Stomach (tissue), 9 donors: Measurements from ENCODE around the gene ADM. TPM values are rescaled to one million over a fixed set of nuclear protein-coding genes. Genes with fewer than 3 reads are reported as not detected.
"Not testable (repeated sequence)": the region's sequence is repeated elsewhere in the genome, so short reads cannot be mapped to it uniquely, and the experiment has no call there.

Source experiments
- DNase-seq, 2 donors: peaks; one replicate each; pipeline versions ENCODE4 v3.0.0 to v3.0.0-alpha.2; 2013 to 2019
- H3K27ac ChIP-seq, 5 donors: fragments of 200-600 bp in 4 of 5; sonication (generic) in 4 of 5; one replicate each; pipeline ENCODE4 v1.5.1; 2013 to 2019; ENCODE audit warnings: mild to moderate bottlenecking in 1 of 5, moderate library complexity in 1 of 5
- H3K27me3 ChIP-seq, 3 donors: fragments of 200-600 bp; sonication (generic); one replicate each; pipeline ENCODE4 v1.5.1; 2017 to 2019; ENCODE audit warnings: mixed run types in 1 of 3
- H3K36me3 ChIP-seq, 4 donors: fragments of 200-600 bp; sonication (generic); 1 replicate in 3 of 4; 2 replicates in 1 of 4; pipeline ENCODE4 v1.5.1; 2016 to 2019
- H3K4me1 ChIP-seq, 4 donors: fragments of 200-600 bp; sonication (generic); one replicate each; pipeline ENCODE4 v1.5.1; 2016 to 2019
- H3K4me3 ChIP-seq, 4 donors: fragments of 200-600 bp; sonication (generic) in 3 of 4; one replicate each; pipeline ENCODE4 v1.5.1; 2016 to 2019; ENCODE audit warnings: mild to moderate bottlenecking in 1 of 4
- H3K9me3 ChIP-seq, 4 donors: fragments of 200-600 bp; sonication (generic); one replicate each; pipeline ENCODE4 v1.5.1; 2016 to 2019
- EP300 ChIP-seq: sonication (generic); formaldehyde crosslinking; IDR thresholded peaks from one replicate; pipeline ENCODE4 v1.6.1; 2017; ENCODE audit warnings: antibody characterized with exemption
- POLR2A ChIP-seq, 4 donors: fragments of 450-650 bp; IDR thresholded peaks; one replicate each; pipeline ENCODE4 v1.6.1; 2016; ENCODE audit warnings: antibody characterized with exemption in 4 of 4, control low read depth in 2 of 4, mild to moderate bottlenecking in 1 of 4, moderate library complexity in 1 of 4
- POLR2AphosphoS5 ChIP-seq, 3 donors: sonication (generic); formaldehyde crosslinking; IDR thresholded peaks; one replicate each; pipeline ENCODE4 v1.6.1; 2016; ENCODE audit warnings: antibody characterized with exemption in 3 of 3
- WGBS, 5 donors: extraction: QIAGEN DNeasy Blood & Tissue Kit in 3 of 5; methylation state at CpG; one replicate each; pipeline versions ENCODE4 v1.1.5 to v1.1.7; 2013 to 2018; 5-methylcytosine and 5-hydroxymethylcytosine counted together
- intact Hi-C: fragments of 100-400 bp; cut with DNase I; formaldehyde crosslinking; loops from one replicate; pipeline ENCODE4 v1.15.1; 2023; ENCODE audit warnings: low total_unique reads
- polyA plus RNA-seq, 3 donors: library from polyadenylated mRNA; stranded (reverse); fragments of 200-250 nt; gene quantifications; one replicate each; pipeline ENCODE4 v1.2.3, GENCODE V29; 2013
- total RNA-seq, 5 donors: library from RNA; depleted of rRNA; stranded (reverse); fragments of >200 nt; gene quantifications; one replicate each; pipeline versions ENCODE4 v1.1.0 to v1.2.3, GENCODE V29; 2014 to 2016
- TF ChIP-seq, protein P1 (sequence below), 7 experiments: fragments of 450-650 bp in 4 of 7; fragments of 200-600 bp in 3 of 7; sonication (generic) in 3 of 7; IDR thresholded peaks; one replicate each; pipeline ENCODE4 v1.5.1; 2016 to 2019; ENCODE audit warnings: antibody characterized with exemption in 7 of 7, control low read depth in 2 of 7, mild to moderate bottlenecking in 1 of 7
- donor health status: healthy with polysubstance abuse.
- donor health status: Bipolar disorder and iron deficiency.
- donor health status: healthy.

The ADM gene
- total and polyA plus RNA-seq, 8 donors = 14.3 to 144 (median 35.1) TPM

DNA sequence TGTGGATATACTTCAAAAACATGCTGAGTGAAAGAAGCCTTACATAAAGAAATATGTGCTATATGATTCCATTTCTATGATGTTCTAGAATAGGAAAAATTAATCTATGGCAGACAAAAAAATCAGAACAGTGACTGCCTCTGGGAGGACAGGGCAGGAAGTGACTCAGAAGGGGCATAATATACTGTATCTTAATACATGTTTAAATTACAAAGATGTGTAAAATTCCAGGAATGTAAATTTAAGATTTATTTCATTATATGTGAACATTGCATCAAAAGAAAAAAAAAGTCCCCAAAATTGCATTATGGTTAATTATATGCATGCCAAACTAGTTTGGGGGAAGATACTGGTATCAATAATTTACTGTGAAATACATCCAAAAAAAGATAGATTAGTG lies 43.1 kb upstream of the ADM start:
- H3K27ac ChIP-seq = no peak overlapping the region
- H3K4me3 ChIP-seq = no peak overlapping the region
- intact Hi-C loops = no loop called here
- peaks cover 0 to 10% (median 0%) of the 10 kb centered on the region in 4 donors for H3K4me1 ChIP-seq
- TF ChIP-seq, protein P1, sequence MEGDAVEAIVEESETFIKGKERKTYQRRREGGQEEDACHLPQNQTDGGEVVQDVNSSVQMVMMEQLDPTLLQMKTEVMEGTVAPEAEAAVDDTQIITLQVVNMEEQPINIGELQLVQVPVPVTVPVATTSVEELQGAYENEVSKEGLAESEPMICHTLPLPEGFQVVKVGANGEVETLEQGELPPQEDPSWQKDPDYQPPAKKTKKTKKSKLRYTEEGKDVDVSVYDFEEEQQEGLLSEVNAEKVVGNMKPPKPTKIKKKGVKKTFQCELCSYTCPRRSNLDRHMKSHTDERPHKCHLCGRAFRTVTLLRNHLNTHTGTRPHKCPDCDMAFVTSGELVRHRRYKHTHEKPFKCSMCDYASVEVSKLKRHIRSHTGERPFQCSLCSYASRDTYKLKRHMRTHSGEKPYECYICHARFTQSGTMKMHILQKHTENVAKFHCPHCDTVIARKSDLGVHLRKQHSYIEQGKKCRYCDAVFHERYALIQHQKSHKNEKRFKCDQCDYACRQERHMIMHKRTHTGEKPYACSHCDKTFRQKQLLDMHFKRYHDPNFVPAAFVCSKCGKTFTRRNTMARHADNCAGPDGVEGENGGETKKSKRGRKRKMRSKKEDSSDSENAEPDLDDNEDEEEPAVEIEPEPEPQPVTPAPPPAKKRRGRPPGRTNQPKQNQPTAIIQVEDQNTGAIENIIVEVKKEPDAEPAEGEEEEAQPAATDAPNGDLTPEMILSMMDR (IDR thresholded peaks at IDR 0.05) = no peak
- no peak for TF ChIP-seq POLR2A (IDR thresholded peaks at IDR 0.05)
- TF ChIP-seq POLR2AphosphoS5 (IDR thresholded peaks at IDR 0.05) = no peak
- no peak for TF ChIP-seq EP300
- no peaks in the 10 kb centered on the region for H3K36me3 ChIP-seq
- H3K9me3 ChIP-seq = no peaks in the 10 kb centered on the region
- DNase-seq = no peak
- H3K27me3 ChIP-seq = no peaks in the 10 kb centered on the region

DNA sequence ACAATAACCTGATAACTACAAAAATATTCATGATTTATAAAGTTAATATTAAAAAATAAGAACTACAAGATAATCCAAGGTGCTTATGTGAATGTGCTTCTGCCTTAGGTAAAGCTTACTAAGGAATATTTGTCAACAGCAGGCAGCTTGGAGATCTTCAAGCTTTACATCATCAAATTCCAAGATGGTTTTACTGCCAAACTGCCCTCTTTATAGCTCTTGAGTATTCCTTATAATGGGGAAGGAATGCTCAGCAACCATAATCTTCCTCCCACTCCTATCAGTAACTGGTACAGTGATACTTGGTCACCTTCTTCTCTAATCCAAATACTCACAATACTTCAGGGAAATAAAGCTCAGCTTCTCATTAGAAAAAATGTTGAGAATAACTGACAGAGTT lies 40.9 kb upstream of the ADM start:
- intact Hi-C loops = no loop called here
- peaks cover 0 to 16% (median 1%) of the 10 kb centered on the region in 4 donors for H3K4me1 ChIP-seq
- no peak for DNase-seq
- TF ChIP-seq, protein P1 (IDR thresholded peaks at IDR 0.05) = no peak
- TF ChIP-seq EP300 (no peak), POLR2AphosphoS5 (IDR thresholded peaks at IDR 0.05) (no peak), POLR2A (IDR thresholded peaks at IDR 0.05) (no peak)
- no peak overlapping the region for H3K4me3 ChIP-seq
- H3K27me3 ChIP-seq = no peaks in the 10 kb centered on the region
- H3K9me3 ChIP-seq = no peaks in the 10 kb centered on the region
- no peak overlapping the region for H3K27ac ChIP-seq
- no peaks in the 10 kb centered on the region for H3K36me3 ChIP-seq

DNA sequence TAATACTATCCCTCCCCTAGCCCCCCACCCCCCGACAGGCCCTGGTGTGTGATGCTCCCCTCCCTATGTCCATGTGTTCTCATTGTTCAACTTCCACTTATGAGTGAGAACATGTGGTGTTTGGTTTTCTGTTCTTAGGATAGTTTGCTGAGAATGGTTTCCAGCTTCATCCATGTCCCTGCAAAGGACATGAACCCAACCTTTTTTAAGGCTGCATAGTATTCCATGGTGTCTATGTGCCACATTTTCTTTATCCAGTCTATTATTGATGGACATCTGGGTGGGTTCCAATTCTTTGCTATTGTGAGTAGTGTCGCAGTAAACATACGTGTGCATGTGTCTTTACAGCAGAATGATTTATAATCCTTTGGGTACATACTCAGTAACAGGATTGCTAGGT lies 40.2 kb upstream of the ADM start:
- WGBS, 5 donors = 90 to 99% (median 97%) methylated on average over 3 of the region's 3 CpGs
- H3K9me3 ChIP-seq, intact Hi-C loops, H3K27me3 ChIP-seq, H3K27ac ChIP-seq, H3K36me3 ChIP-seq, H3K4me3 ChIP-seq, DNase-seq: not testable (repeated sequence)
- peaks cover 0 to 19% (median 5%) of the 10 kb centered on the region in 4 donors for H3K4me1 ChIP-seq

DNA sequence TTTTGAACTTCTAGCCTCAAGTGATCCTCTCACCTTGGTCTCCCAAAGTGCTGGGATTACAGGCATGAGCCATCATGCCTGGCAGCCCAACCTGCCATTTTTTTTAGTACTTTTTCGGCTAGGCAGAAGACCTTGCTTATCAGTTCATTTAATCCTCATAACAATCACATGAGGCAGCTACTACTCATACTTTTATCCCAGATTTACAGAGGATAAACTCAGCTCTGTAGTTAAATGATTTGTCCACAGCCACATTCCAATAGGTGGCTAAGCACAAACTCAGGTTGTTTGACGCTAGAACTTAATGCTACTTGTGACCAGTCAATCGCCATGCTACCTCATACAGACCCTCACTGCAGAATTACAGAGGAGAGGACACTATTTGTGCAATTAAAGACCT lies 38.9 kb upstream of the ADM start:
- intact Hi-C loops = no loop called here
- no peak for DNase-seq
- Histone ChIP-seq H3K4me3 (no peak overlapping the region), H3K27me3 (no peaks in the 10 kb centered on the region), H3K9me3 (no peaks in the 10 kb centered on the region), H3K27ac (no peak overlapping the region), H3K4me1 (peaks cover 0 to 19% (median 5%) of the 10 kb centered on the region in 4 donors), H3K36me3 (no peaks in the 10 kb centered on the region)
- WGBS, 5 donors = 95 to 97% (median 96%) methylated on average over 3 of the region's 3 CpGs
- TF ChIP-seq EP300 (no peak), POLR2A (IDR thresholded peaks at IDR 0.05) (no peak), POLR2AphosphoS5 (IDR thresholded peaks at IDR 0.05) (no peak)
- TF ChIP-seq, protein P1 (IDR thresholded peaks at IDR 0.05) = no peak

DNA sequence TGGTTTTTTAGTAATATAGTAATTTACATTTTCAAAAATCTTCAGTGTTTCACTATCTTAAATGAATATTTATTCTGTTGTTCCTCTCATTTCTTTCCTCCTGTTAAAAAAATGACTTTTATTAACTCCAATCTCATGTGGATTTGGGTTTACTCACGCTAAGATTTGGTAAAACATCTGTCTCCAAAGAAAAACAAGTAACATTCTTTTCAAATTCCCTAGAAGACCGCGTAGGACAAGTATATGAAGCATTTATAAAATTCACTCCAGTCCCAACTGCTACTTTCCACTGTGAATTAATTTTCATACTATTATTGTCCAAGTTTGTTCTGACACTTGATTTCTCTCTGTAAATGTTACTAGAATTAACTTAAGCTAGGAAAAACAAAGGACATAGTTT lies 37.1 kb upstream of the ADM start:
- H3K4me1 ChIP-seq = peaks cover 0 to 19% (median 5%) of the 10 kb centered on the region in 4 donors
- H3K27ac ChIP-seq = no peak overlapping the region
- intact Hi-C loops = no loop called here
- 78 to 88% (median 82%) methylated on average over 3 of the region's 3 CpGs for WGBS, 5 donors
- DNase-seq = no peak
- H3K27me3 ChIP-seq = no peaks in the 10 kb centered on the region
- no peaks in the 10 kb centered on the region for H3K36me3 ChIP-seq
- no peak overlapping the region for H3K4me3 ChIP-seq
- no peak for TF ChIP-seq POLR2A (IDR thresholded peaks at IDR 0.05)
- TF ChIP-seq, protein P1 (IDR thresholded peaks at IDR 0.05) = no peak
- TF ChIP-seq POLR2AphosphoS5 (IDR thresholded peaks at IDR 0.05) = no peak
- TF ChIP-seq EP300 = no peak
- H3K9me3 ChIP-seq = no peaks in the 10 kb centered on the region
